GM12801 (cell line): Measurements from ENCODE around the gene TSPYL1.

Source experiments
- TF ChIP-seq, protein P1 (sequence below): IDR thresholded peaks from one replicate; pipeline ENCODE4 v1.5.1; 2011; ENCODE audit warnings: control low read depth; ENCODE audit not compliant: insufficient read length; ENCODE audit errors: extremely low read depth

TSPYL1 gene

DNA sequence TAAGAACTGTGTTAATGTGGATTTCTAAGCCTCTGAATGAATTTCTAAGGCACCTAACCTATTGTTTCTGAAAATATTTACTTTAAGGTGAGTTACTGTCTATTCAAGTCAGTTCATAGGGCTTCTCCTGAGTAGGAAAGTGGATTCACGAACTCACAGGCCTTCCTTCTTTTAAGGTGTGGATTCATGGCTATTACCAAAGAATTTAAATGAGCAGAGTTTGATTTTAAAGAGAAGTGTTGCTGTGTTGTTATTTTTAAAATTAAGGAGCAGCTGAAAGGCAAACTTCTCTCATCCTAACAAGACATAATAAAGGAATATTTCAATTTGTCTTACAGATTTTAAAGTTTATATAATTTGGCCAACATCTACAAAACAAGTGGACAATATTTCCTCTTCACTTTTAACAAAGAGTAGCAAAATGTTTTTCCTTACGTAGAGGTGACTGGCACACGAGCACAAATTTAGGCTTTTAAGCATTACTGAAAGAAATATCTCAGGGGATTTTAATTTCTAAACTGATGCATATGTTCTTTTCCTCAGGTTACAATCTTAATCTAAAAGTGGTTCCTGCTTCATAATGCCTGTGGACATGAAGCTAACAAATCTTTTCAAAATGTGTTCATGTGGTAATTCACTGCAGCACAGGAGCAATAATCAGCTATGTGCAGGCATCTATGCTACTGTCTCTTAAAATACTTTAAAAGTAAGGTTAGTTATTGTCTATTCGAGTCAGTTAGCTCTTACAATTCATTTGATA, 25.3 kb downstream of the TSPYL1 start:
- TF ChIP-seq, protein P1, sequence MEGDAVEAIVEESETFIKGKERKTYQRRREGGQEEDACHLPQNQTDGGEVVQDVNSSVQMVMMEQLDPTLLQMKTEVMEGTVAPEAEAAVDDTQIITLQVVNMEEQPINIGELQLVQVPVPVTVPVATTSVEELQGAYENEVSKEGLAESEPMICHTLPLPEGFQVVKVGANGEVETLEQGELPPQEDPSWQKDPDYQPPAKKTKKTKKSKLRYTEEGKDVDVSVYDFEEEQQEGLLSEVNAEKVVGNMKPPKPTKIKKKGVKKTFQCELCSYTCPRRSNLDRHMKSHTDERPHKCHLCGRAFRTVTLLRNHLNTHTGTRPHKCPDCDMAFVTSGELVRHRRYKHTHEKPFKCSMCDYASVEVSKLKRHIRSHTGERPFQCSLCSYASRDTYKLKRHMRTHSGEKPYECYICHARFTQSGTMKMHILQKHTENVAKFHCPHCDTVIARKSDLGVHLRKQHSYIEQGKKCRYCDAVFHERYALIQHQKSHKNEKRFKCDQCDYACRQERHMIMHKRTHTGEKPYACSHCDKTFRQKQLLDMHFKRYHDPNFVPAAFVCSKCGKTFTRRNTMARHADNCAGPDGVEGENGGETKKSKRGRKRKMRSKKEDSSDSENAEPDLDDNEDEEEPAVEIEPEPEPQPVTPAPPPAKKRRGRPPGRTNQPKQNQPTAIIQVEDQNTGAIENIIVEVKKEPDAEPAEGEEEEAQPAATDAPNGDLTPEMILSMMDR = no peak

DNA sequence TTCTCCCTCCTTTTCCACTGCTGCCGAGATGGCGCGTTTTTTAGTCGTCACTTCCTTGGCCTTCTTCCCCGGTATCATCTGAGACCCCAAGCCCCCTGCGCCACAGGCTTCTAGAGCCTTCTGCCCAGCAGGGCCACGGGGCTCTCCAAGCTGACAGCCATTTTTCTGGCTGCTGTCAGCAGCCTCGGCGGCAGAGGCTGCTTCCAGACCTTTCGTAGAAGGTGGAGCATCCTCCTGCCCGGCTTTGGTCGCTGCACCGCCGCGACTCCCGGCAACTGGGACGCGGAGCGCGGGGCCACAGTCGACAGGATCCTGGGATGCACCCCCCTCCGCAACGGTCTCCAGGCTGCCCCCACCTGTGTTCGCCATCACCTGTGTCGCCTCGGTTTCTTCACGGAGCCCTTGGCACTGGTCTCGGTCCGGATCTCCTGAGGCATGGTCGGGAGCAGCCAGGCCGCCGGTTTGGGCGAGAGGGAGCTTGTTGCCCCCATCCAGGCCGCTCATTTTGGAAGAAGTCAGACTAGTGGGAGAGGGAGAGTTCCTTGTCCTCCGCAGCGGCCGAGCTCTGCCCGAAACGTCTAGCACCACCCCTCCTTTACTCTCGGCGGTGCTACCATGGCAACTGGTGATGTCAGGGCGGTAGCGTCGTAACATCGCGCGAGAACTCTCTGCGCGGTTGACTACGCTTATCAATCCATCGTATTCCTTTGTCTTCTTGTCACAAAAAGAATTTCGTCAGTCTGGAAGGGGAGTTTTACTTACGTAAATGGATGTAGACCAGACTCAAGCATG, 26.0 kb downstream of the TSPYL1 start, which contains the start of gene TSPYL4:
Gene TSPYL4, minus strand, starts transcription at position 571 of the 792 bp plus-strand sequence. Its CDS starts 67 bp downstream, at position 504.
- TF ChIP-seq, protein P1 = no peak

DNA sequence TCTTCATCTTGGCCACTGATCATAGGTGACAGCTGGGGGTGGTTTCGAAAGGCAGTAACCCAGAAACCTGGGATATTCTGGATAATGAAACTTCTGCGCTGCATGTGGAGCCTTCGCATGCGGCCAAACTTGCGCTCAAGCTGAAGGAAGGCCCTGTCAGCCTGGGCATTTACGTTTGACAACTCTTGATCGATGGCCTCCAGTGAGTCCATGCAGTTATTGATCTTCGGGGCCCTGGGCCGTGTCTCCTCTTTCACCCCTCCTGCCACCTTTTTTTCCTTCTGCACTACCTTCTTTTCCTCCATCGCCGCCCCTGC, 26.6 kb downstream of the TSPYL1 start:
- TF ChIP-seq, protein P1 = no peak

DNA sequence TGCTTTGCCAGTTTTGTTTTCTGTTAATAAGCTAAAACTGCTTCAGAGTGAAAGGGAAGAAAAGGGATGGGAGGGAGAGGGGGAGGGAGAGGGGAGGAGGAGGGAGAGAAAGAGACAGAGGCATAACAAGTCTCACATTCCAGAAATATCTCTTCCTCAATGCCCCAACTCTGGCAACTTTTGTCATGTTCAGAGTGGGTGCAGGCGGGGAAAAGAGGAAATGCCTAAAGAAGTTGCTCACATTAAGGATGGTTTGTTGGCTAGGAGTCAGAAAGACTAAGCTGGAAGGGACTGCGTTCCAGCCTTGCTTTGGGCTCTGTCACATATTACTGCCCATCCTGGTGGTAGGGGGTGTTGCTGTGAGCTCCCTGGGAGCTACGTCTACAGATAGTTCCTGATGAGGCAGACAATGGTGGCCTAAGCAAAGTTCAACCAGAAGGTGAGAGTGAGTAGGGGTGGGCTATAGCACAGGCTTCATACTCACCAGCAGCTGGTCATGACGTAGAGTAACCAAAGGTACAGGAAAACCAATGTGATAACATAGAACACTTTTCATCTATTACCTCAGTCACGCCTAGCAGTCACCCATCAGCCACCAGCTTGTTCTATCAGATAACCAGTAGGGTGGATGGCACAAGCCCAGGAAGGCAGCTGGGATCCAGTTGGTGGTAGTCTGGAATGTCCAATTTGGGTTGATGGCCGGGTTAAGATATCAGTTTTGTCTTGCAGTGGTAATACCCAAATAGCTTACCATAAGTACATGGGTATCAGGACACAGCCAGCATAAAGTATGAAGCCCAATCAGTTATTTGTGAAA, 28.0 kb downstream of the TSPYL1 start:
- TF ChIP-seq, protein P1 = no peak

DNA sequence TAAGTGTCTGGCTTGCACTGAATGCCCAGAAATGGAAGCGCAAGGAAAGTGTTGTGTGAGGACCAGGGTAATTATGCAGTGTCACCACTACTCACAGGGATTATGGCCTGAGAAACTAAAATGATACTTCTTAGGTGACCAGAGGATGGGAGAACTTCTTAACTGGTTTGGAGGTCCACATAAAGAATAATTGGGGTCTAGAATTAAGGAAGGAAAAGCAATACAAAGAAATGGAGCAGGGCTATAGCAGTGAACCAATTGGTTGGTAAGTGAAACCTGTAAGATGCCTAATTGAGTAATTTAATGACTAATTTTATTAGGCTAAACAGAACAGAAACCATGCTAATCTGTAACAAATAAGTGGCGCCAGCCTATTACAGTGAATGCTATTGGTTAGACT, 31.2 kb downstream of the TSPYL1 start:
- TF ChIP-seq, protein P1 = no peak

DNA sequence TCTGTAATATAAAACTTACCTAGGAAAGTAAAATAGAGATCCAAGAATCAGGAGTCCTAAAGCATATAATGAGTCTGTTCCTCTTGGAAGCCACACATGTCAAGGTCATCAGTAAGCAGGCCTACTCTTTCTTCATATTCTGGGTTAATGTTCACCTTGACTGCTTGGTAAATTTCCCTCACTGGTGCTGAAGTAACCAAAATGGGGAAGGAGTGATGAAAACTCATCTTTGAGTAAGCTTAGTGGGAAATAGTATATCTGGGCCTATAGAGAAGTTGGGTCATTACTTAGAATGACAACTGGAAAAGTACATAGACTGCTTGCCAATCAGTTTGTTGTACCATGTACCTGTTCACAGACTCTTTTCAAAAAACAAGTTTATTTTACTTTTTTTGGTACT, 32.4 kb downstream of the TSPYL1 start:
- TF ChIP-seq, protein P1 = no peak

DNA sequence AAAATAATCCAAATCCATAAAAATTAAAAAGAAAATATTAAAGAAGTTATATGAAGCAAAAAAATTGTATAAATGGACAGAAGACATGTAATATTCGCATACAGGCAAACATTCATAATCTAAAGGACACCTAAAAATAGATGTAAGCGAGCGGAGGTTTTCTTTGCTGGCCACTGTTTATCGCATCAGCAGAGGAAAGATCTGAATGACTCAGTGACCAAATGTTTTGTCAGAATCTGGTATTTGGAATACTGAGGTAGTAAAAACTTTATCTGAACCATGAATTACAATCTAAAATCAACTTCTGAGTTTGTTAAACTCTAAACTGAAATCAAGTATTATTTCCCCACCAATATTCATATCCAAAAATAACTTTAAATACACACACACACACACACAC, 33.6 kb downstream of the TSPYL1 start:
- TF ChIP-seq, protein P1 = no peak
